Esophagus muscularis mucosa (tissue), 3 donors: ENCODE data around the gene KIRREL3.

Experiments
- POLR2AphosphoS5 ChIP-seq, 2 donors: sonication (generic); formaldehyde crosslinking; IDR thresholded peaks; one replicate each; pipeline ENCODE4 v1.6.1; 2017; ENCODE audit warnings: antibody characterized with exemption in 2 of 2
- TF ChIP-seq, protein P1 (sequence below), 3 experiments: fragments of 200-600 bp in 2 of 3; fragments of 450-650 bp in 1 of 3; sonication (generic) in 2 of 3; IDR thresholded peaks; one replicate each; pipeline ENCODE4 v1.5.1; 2017 to 2019; ENCODE audit warnings: antibody characterized with exemption in 3 of 3, mild to moderate bottlenecking in 2 of 3, moderate library complexity in 1 of 3

DNA sequence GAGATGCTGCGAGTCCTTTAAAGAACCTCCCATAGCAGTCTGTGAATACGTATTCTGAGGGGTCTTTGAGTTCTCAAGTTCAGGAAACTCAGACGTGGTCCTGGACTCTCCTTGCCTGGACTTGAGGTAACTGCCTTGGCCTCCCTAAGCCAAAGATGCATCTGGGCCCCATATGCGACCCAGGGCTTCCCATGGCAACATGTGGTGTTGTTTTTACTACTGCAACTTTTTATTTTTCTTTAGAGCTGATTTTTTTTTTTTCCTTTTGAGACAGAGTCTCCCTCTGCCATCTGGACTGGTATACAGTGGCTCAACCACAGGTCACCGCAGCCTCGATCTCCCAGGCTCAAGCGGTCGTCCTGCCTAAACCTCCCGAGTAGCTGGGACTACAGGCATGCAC, 324.0 kb downstream of the KIRREL3 start:
- TF ChIP-seq, protein P1, sequence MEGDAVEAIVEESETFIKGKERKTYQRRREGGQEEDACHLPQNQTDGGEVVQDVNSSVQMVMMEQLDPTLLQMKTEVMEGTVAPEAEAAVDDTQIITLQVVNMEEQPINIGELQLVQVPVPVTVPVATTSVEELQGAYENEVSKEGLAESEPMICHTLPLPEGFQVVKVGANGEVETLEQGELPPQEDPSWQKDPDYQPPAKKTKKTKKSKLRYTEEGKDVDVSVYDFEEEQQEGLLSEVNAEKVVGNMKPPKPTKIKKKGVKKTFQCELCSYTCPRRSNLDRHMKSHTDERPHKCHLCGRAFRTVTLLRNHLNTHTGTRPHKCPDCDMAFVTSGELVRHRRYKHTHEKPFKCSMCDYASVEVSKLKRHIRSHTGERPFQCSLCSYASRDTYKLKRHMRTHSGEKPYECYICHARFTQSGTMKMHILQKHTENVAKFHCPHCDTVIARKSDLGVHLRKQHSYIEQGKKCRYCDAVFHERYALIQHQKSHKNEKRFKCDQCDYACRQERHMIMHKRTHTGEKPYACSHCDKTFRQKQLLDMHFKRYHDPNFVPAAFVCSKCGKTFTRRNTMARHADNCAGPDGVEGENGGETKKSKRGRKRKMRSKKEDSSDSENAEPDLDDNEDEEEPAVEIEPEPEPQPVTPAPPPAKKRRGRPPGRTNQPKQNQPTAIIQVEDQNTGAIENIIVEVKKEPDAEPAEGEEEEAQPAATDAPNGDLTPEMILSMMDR (IDR thresholded peaks at IDR 0.05) = no peak
- TF ChIP-seq POLR2AphosphoS5 (IDR thresholded peaks at IDR 0.05) = no peak
